Measurements from ENCODE around the gene RNF112. TPM values are rescaled to one million over a fixed set of nuclear protein-coding genes. Genes with fewer than 3 reads are reported as not detected.

RNF112 gene
- total and polyA plus RNA-seq, 2 of the 8 experiments (the other 6 are each of a cell fraction or from before 2014, with no cell fraction given): 1.1 to 2.2 TPM

DNA sequence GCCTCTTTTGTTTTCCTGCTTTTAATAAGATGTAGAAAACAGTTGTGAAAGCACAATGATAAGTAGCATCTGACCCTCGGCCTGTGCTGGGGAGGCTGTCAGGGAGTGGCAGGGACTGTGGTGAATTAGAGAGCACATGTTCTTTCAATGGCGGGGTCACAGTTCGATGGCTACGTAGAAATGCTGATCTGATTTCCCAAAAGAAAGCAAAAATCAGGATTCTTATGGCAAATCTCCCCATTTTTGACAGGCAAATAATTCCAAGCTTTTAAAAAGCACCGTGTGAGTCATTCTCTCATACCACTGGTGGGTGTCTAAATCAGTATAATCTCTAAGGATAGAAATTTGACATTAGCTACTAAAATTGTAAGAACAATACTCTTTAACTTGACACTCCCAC is 36.9 kb upstream of the RNF112 start:
- Histone ChIP-seq H3K23ac (ENCODE audit: insufficient read length) (no peak overlapping the region), H3K79me2 (ENCODE audit: control insufficient read depth in 1 of 2, insufficient read depth in 2 of 2, low read length in 2 of 2) (peaks cover 0 to 7% of the 10 kb centered on the region in 2 experiments; a peak in 2 of 4 replicates), H3K56ac (replicated peaks; ENCODE audit: insufficient read length, low read depth, low read length) (no peak overlapping the region), H3K18ac (ENCODE audit: extremely low read depth, low read length) (no peak overlapping the region), H2BK12ac (ENCODE audit: low read depth, low read length) (no peak overlapping the region), H3K23me2 (ENCODE audit: low read depth, low read length) (peaks cover 5% of the 10 kb centered on the region; the same call in 1 of the 2 replicates), H3K79me1 (ENCODE audit: low read depth, low read length) (peaks cover 2% of the 10 kb centered on the region), H3K4me1 (replicated peaks in 1 of 4; ENCODE audit: control insufficient read depth in 3 of 4, insufficient read depth in 4 of 4, low read length in 3 of 4) (peaks cover under 1 to 7% (median 4%) of the 10 kb centered on the region in 4 experiments), H2AK5ac (ENCODE audit: low read depth, low read length) (no peak overlapping the region), H3K4me2 (ENCODE audit: insufficient read depth in 1 of 2, low read depth in 2 of 2, low read length in 2 of 2) (no peak overlapping the region), H2BK120ac (replicated peaks; ENCODE audit: low read depth, low read length) (no peak overlapping the region), H3K9ac (replicated peaks in 1 of 4; ENCODE audit: extremely low read depth in 1 of 4, low read depth in 3 of 4, low read length in 3 of 4) (no peak overlapping the region), H3K36me3 (ENCODE audit: control insufficient read depth in 2 of 4, insufficient read depth in 4 of 4, low read length in 3 of 4) (no peaks in the 10 kb centered on the region), H4K8ac (ENCODE audit: extremely low read depth, insufficient read depth, low read length) (no peak overlapping the region), H3K14ac (ENCODE audit: insufficient read length) (no peak overlapping the region), H4K91ac (replicated peaks; ENCODE audit: insufficient read length, low read length) (no peak overlapping the region), H3K27ac (ENCODE audit: low read depth, low read length) (no peak overlapping the region), H2AFZ (ENCODE audit: low read length) (no peak overlapping the region), H4K20me1 (replicated peaks in 1 of 2; ENCODE audit: control insufficient read depth in 1 of 2, insufficient read depth in 2 of 2, low read length in 2 of 2) (peaks cover 0 to under 1% of the 10 kb centered on the region in 2 experiments), H2BK5ac (ENCODE audit: low read depth, low read length) (no peak overlapping the region), H3K27me3 (replicated peaks in 1 of 4; ENCODE audit: control insufficient read depth in 3 of 4, extremely low read depth in 1 of 4, insufficient read depth in 3 of 4, low read length in 3 of 4) (no peaks in the 10 kb centered on the region), H3K4me3 (ENCODE audit: extremely low read depth in 1 of 4, insufficient read depth in 2 of 4, low read depth in 3 of 4, low read length in 4 of 4) (no peak overlapping the region), H4K5ac (ENCODE audit: insufficient read length, low read depth, low read length) (no peak overlapping the region), H3K9me3 (ENCODE audit: insufficient read depth in 2 of 2, low read depth in 1 of 2, low read length in 1 of 2) (no peaks in the 10 kb centered on the region), H3K4ac (replicated peaks; ENCODE audit: insufficient read length, low read depth, low read length) (no peak overlapping the region), H2BK20ac (ENCODE audit: low read length) (no peak overlapping the region), H2BK15ac (ENCODE audit: low read length) (no peak overlapping the region)
- ChIA-PET CTCF (ENCODE audit: partially characterized antibody) (interaction anchor here (0.6 to 0.9 kb wide), 2 partner anchors 9 to 53 kb away, joined by 3 to 4 read pairs; no protein-coding TSS in a partner anchor), POLR2A (ENCODE audit: partially characterized antibody) (interaction anchor here (1.5 kb wide), 1 partner anchor 11 kb away, joined by 4 read pairs; no protein-coding TSS in a partner anchor)
- DNase-seq (ENCODE audit: low read depth in 1 of 2, low spot score in 2 of 2) (no peak), FAIRE-seq (no peak)
- WGBS, 2 experiments (ENCODE audit: extremely low coverage in 1 of 2, insufficient coverage in 1 of 2, insufficient read length in 1 of 2, insufficient replicate concordance in 2 of 2, low coverage in 1 of 2, low lambda C conversion rate in 2 of 2, missing lambda C conversion rate in 1 of 2): 95% methylated on average over 5 of the region's 5 CpGs; no CpG with 5 or more reads in 1 of the 2 experiments
- no peak for TF ChIP-seq TAF7 (optimal IDR thresholded peaks at IDR 0.05; ENCODE audit: borderline replicate concordance, low read depth, low read length)
- TF ChIP-seq SRF (IDR thresholded peaks at IDR 0.05; ENCODE audit: low read depth, low read length): no peak
- no peak for TF ChIP-seq SP1 (IDR thresholded peaks at IDR 0.05; ENCODE audit: low read depth, low read length)

Measured in H1 (cell line).